Measurements from ENCODE around the gene GALR2.

- TF ChIP-seq POLR2A (IDR thresholded peaks at IDR 0.05) (no peak), POLR2AphosphoS5 (IDR thresholded peaks at IDR 0.05) (no peak)
- TF ChIP-seq, protein P1, sequence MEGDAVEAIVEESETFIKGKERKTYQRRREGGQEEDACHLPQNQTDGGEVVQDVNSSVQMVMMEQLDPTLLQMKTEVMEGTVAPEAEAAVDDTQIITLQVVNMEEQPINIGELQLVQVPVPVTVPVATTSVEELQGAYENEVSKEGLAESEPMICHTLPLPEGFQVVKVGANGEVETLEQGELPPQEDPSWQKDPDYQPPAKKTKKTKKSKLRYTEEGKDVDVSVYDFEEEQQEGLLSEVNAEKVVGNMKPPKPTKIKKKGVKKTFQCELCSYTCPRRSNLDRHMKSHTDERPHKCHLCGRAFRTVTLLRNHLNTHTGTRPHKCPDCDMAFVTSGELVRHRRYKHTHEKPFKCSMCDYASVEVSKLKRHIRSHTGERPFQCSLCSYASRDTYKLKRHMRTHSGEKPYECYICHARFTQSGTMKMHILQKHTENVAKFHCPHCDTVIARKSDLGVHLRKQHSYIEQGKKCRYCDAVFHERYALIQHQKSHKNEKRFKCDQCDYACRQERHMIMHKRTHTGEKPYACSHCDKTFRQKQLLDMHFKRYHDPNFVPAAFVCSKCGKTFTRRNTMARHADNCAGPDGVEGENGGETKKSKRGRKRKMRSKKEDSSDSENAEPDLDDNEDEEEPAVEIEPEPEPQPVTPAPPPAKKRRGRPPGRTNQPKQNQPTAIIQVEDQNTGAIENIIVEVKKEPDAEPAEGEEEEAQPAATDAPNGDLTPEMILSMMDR (IDR thresholded peaks at IDR 0.05): no peak
Observed at GRCh38 chr17:76039121-76039520, 35.5 kb upstream of the GALR2 start.

Measured in breast epithelium (tissue), 3 donors.